Measurements from ENCODE around the gene SUN5.

DNA sequence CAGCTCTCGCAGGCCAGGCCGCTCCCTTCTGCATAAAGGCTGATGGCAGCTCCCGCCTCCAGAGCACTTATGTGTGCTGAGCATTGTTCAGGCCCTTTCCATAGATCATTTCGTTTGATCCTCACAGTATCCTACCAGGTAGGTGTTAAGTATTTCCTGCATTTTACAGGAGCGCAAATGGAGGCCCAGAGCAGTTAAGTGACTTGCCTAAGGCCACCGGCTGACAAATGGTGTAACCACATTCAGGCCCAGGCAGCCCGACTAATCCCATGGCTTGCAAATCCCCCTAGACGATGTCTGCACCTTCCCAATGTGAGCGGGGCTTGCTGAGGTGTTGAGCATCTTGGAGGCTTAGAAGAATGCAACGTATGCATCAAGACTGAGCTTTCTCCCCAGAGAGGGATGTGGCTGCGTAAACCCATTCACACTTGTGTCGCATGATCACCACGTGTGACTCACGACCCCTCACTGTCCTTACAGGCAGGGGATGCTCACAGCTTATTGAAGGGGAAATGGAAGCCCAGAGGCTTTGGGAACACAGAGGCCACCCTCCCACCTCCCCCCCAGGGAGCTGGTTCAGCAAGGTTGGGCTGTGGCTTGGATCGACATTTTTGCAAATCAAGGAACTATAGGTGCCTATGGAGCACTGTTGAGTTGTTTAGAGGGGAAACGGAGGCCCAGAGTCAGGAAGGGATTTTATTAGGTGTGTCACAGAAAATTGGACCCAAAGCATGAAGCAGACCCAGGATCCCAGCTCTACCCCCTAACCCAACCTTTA lies 10.3 kb upstream of the SUN5 start:
- TF ChIP-seq POLR2A (IDR thresholded peaks at IDR 0.05; ENCODE audit: low read length) (no peak), GATA1 (IDR thresholded peaks at IDR 0.05; ENCODE audit: low read depth, low read length) (no peak)

All from erythroblast (primary cell).